Endothelial cell (in vitro differentiated cells): ENCODE data around the gene B3GNT2. TPM values are rescaled to one million over a fixed set of nuclear protein-coding genes. Genes with fewer than 3 reads are reported as not detected.

ENCODE experiments used
- DNase-seq: peaks from one replicate; pipeline ENCODE4 v3.0.0; 2021; ENCODE audit warnings: low spot score
- H3K27ac Mint-ChIP-seq: one replicate; pipeline ENCODE4 v1.8.0; 2021; ENCODE audit warnings: mixed read lengths, inconsistent platforms; ENCODE audit not compliant: unreplicated experiment
- H3K27me3 Mint-ChIP-seq: one replicate; pipeline ENCODE4 v1.8.0; 2021; ENCODE audit warnings: mild to moderate bottlenecking, moderate library complexity, mixed read lengths, inconsistent platforms; ENCODE audit not compliant: unreplicated experiment
- H3K36me3 Mint-ChIP-seq: one replicate; pipeline ENCODE4 v1.8.0; 2021; ENCODE audit warnings: mild to moderate bottlenecking, low read depth, mixed read lengths, inconsistent platforms; ENCODE audit not compliant: unreplicated experiment
- H3K4me1 Mint-ChIP-seq: one replicate; pipeline ENCODE4 v1.8.0; 2021; ENCODE audit warnings: mild to moderate bottlenecking, mixed read lengths, inconsistent platforms; ENCODE audit not compliant: unreplicated experiment
- H3K4me3 Mint-ChIP-seq: one replicate; pipeline ENCODE4 v1.8.0; 2021; ENCODE audit warnings: mild to moderate bottlenecking, mixed read lengths, inconsistent platforms; ENCODE audit not compliant: unreplicated experiment
- H3K9me3 Mint-ChIP-seq: one replicate; pipeline ENCODE4 v1.8.0; 2021; ENCODE audit warnings: mixed read lengths, inconsistent platforms; ENCODE audit not compliant: unreplicated experiment
- CTCF ChIP-seq: fragments of 200-600 bp; sonication (generic); IDR thresholded peaks from one replicate; pipeline ENCODE4 v1.5.0; 2021; ENCODE audit warnings: antibody characterized with exemption; ENCODE audit not compliant: unreplicated experiment
- total RNA-seq: library from RNA; stranded (reverse); fragmentation: NEBNext Ultra II Directional; extraction: Animal tissue kit (Norgen Biotek cat#: 25700); gene quantifications from one replicate; pipeline ENCODE4 v1.2.1, GENCODE V29; 2021; ENCODE audit not compliant: unreplicated experiment

Gene B3GNT2
- total RNA-seq, 1 donor from 2014 or later, result 53.1 TPM

- no peaks in the 10 kb centered on the region for H3K27me3 Mint-ChIP-seq
- DNase-seq, result no peak
- TF ChIP-seq CTCF, result no peak
- H3K27ac Mint-ChIP-seq, result no peak overlapping the region
- peaks cover 2% of the 10 kb centered on the region for H3K4me1 Mint-ChIP-seq
- H3K9me3 Mint-ChIP-seq, result no peaks in the 10 kb centered on the region
- no peak overlapping the region for H3K4me3 Mint-ChIP-seq
- peaks cover 3% of the 10 kb centered on the region for H3K36me3 Mint-ChIP-seq
Measured at GRCh38 chr2:62240546-62240945, 44.6 kb downstream of the B3GNT2 start.

- Mint-ChIP-seq H3K4me3 (no peak overlapping the region), H3K36me3 (no peaks in the 10 kb centered on the region), H3K4me1 (peaks cover 4% of the 10 kb centered on the region), H3K27me3 (no peaks in the 10 kb centered on the region), H3K9me3 (no peaks in the 10 kb centered on the region), H3K27ac (no peak overlapping the region)
- no peak for DNase-seq
- no peak for TF ChIP-seq CTCF
Measured at GRCh38 chr2:62243983-62244382, 48.1 kb downstream of the B3GNT2 start.

GRCh38 chr2:62248226-62248625, 52.3 kb downstream of the B3GNT2 start:
- no peaks in the 10 kb centered on the region for H3K27me3 Mint-ChIP-seq
- no peaks in the 10 kb centered on the region for H3K9me3 Mint-ChIP-seq
- TF ChIP-seq CTCF, result no peak
- H3K27ac Mint-ChIP-seq, result no peak overlapping the region
- peaks cover 2% of the 10 kb centered on the region for H3K4me1 Mint-ChIP-seq
- H3K36me3 Mint-ChIP-seq, result no peaks in the 10 kb centered on the region
- DNase-seq, result no peak
- no peak overlapping the region for H3K4me3 Mint-ChIP-seq

GRCh38 chr2:62250239-62250638, 54.3 kb downstream of the B3GNT2 start:
- Mint-ChIP-seq H3K27ac (no peak overlapping the region), H3K36me3 (no peaks in the 10 kb centered on the region), H3K4me1 (peaks cover 2% of the 10 kb centered on the region), H3K9me3 (no peaks in the 10 kb centered on the region), H3K4me3 (no peak overlapping the region), H3K27me3 (no peaks in the 10 kb centered on the region)
- no peak for DNase-seq
- no peak for TF ChIP-seq CTCF

- Mint-ChIP-seq H3K4me3 (no peak overlapping the region), H3K36me3 (no peaks in the 10 kb centered on the region), H3K4me1 (no peaks in the 10 kb centered on the region), H3K27me3 (no peaks in the 10 kb centered on the region), H3K9me3 (no peaks in the 10 kb centered on the region), H3K27ac (no peak overlapping the region)
- TF ChIP-seq CTCF, result no peak
- no peak for DNase-seq
Measured at GRCh38 chr2:62254424-62255266, 58.7 kb downstream of the B3GNT2 start.
